Brain pericyte (primary cell): ENCODE results near the gene ERN1.

Experiments
- DNase-seq: peaks from one replicate; pipeline ENCODE4 v3.0.0-alpha.2; 2012; ENCODE audit warnings: low read depth, low spot score

Gene ERN1

DNA sequence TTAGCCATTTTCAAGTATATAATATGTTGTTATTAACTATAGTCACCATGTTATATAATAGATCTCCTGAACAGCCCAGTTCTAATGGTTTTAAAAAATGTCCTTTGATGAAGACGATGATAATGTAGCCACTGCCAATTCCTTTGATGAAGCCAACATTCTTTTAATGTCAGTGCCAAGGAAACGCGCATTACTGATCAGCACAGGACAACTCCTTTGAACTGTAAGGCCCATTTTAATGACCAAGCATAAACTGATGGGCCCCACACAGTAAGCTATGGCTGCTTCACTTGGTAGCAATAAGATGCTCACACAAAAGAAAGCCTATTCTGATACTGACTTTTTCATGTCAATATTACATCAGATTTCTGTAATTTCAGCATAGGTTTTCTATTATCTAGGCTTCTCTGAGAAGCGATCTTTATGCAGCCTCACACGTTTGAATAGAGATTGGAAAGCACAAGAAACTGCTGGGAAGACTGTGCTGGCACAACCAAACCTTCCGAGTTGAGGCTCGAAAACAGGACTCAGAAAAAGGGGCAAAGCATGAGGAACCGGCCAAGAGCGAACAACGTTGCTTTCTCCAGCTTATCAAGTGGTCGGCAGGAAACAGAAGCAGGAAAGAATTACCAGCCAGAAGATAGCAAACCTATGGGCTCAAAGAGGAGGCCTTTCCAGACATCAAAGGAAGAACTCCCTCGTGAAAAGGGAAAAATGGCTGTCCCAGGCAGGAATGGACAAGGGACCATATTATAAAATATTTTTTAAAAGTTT, 19.4 kb downstream of the ERN1 start:
- no peak for DNase-seq

DNA sequence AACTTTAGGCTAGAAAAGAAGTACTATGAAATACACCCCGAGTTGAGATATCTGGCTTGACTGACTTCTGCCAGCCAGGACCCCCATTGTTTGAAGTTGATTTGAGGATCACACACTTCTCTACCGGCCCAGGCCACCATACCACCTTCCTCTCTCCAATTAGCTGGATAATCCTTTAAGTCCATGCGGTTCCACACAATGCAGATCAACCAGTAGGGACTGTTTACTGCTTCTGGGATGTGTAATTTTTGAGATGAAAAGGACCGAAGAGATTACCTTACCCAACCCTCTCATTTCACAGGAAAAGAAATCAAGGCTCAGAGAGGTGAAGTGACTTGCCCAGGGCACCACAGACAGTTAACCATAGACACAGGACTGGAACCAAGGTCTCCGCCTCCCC, 20.5 kb downstream of the ERN1 start:
- DNase-seq: no peak

DNA sequence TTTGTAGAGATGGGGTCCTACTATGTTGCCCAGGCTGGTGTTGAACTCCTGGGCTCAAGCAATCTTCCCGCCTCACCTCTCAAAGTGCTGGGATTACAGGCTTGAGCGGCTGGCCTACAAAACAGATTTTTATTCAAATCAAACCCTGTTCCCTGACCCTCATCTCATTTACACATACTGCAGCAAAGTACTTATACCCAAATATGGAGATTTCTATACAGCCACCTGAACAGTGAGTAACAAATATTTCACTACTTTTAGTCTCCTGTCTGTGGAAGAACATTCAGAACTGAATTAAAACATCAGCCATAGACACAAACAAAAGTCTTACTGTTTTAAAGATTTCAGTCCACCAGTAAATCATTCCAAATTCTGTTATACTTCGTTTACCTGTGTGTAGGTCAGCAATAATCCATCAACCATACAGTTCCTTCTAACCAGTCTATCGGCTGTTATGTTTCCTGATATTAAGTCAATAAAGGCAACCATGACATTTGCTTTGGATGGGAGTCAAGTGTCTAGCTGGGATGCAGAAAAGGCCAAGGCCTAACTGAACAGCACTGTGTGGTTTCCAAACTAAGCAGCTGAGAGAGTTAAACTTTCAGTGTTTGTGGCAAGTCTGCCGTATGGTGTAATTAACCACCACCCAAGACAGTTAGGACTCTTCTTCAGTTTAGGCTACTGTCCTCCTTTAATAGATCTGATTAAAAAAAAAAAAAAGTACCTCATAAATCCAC, 22.3 kb downstream of the ERN1 start:
- DNase-seq: peak; percentile 7

DNA sequence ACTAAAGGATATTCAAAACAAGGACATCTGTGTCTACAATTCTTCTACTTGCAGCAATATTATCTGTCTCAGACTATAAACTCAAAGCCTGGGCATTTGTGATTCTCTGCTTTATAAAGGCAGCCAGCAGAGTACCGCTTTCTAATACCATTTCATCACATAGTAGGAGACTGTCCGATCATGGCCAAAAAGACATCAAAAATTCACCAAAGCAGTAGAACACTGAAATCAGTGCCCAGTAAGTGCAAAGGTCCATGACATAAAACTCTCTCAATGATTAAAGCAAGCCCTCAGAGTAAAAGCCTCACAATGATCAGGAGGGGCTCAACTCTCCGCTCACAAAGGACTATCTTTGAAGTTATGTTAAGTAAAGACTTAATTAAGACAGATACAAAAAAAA, 23.0 kb downstream of the ERN1 start:
- DNase-seq: no peak

DNA sequence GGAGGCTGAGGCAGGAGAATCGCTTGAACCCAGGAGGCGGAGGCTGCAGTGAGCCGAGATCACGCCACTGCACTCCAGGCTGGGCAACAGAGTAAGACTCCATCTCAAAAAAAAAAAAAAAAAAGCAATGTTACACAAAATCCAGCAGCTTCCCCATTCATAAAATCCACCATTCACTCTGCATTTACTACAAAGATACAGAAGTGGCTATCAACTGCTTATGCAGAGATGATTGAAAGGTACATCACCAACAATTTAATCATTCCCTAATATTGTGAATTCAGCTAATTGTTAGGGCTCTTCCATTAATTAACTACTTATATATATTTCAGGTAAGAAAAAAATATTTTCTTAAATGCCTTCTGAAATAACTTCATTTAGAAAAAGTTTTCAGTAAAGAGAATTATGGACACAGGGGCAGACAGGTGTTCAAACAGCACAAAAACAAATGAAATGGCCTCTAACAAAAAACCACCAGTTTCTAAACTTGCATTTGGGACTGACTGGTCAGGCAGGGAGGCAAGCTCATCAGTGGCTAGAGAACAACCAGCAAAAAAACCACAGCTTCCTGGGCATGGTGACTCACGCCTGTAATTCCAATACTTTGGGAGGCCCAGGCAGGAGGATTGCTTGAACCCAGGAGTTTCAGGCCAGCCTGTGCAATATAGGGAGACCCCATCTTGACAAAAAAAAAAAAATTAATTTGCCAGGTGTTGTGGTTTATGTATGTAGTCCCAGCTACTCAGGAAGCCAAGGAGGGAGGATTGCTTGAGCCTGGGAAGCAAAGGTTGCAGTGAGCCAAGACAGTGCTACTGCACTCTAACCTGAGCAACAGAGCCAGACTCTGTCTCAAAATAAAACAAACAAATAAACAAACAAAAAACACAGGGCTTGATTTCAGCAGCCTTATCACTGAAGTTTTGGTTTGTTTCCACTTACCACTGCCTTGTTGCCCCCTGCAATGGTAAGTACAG, 26.3 kb downstream of the ERN1 start:
- DNase-seq: no peak

DNA sequence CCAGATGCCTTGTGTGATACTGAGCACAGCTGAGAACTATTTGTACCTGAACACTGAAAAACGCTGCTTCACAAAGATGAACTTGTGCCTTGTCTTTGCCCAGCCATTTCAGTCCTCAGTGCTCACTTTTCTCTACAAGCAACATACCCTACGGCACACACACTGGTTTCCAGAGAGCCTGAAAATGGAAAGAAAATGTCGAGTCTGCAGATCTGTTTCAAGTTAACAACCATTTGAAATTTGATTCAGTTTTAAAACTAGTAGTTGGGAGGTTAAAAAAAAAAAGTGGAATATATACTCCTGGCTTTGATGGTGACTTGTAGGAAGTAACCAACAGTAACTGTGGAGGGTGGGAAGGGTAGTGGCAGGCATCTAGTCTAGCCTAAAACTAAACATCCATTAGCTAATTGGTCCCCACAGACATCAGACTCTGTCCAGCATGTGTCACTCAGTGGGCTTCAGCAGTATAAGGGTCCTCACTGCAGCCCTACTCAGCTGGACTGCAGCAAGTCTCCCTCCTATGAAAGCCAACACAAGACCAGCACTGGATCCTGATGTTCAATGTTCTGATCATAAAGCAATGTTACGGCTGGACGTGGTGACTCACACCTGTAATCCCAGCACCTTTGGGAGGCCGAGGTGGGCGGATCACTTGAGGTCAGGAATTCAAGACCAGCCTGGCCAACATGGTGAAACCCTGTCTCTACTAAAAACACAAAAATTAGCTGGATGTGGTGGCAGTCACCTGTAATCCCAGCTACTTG, 27.1 kb downstream of the ERN1 start:
- DNase-seq: no peak

DNA sequence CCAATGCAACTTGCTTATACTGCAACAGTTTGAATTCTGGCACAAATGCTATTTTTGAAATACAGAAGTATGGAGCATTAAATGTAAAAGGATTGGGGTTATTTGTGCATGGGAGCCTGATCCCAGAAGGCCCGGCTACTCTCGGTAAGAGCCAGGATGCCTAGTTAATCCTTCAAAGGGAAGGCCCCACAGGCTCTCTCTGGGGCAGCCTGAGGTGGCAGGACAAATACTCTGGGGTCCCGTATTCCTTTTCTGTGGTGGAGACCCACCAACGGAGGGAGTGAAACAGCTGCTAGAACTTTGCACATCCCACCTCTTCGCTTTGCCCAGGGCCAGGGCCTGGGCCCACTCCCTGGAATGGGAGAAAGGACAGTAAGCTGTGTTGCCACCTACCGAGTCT, 30.4 kb downstream of the ERN1 start:
- DNase-seq: no peak

DNA sequence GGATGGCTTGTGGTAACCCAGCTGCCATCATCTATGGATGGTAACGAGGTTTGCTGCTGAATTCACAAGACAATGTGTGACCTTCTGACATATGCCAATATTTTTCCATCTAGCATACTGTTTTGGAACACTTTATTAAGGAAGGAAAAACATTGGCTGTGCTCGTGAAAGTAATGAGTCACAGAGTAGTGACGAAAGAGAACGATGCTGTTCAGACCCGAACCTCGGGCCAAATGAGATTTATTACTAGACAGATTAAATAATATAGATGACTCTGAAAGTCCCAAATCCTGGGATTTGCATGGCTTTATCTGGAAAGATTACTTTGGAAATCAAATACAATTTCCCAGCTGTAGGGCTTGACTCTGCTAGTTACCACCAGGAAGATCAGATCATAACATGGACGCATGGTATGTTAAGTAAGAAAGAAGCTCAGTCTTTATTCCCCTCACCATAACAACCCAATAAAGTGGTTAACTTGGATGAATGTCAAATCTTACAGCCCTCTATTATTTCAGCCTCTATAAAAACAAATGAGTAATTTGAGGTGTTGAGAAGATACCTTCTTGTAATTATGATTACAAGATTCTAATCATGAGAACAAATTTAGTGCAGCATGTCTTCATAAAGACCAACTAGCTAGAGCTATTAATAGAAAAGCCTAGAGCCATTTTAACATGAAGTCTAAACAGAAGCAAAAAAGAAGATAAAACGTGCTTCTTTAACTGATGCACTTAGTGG, 32.6 kb downstream of the ERN1 start:
- DNase-seq: peak; percentile 67

DNA sequence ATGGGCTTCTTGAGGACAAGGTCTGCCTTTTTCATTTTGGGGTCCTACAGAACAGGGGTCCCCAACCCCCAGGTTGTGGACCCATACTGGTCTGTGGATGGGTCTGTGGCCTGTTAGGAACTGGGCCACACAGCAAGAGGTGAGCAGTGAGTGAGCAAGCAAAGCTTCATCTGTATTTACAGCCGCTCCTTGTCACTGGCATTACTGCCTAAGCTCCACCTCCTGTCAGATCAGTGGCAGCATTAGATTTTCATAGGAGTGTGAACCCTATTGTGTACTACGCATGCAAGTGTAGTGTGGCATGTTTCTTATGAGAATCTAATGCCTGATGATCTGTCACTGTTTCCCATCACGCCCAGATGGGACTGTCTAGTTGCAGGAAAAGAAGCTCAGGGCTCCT, 33.9 kb downstream of the ERN1 start:
- no peak for DNase-seq

DNA sequence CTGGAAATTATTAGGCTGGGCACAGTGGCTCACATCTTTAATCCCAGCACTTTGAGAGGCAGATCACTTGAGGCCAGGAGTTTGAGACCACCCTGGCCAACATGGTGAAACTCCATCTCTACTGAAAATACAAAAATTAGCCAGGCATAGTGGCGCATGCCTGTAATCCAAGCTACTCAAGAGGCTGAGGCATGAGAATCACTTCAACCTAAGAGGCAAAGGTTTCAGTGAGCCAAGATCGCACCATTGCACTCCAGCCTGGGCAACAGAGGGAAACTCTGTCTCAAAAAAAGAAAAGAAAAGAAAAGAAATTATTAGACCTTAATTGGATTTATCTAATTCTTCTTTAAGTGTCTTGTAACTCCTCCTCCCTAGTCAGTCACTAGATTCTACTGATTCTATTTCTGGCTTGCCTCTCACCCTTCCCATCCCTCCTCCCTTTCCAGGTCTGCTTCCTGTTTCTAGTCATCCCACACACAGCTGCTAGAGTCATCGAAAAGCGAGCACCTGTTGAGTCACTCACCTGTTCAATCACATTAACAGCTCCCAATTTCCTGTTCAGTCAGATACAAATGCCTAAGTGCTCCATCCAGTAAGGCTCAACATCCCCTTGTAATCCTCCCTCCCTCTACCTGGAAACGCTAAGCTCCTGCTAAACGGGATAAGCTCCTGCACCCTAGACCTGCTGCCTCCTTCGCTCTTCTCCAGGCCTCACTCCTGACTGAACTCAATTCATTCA, 34.6 kb downstream of the ERN1 start:
- no peak for DNase-seq

DNA sequence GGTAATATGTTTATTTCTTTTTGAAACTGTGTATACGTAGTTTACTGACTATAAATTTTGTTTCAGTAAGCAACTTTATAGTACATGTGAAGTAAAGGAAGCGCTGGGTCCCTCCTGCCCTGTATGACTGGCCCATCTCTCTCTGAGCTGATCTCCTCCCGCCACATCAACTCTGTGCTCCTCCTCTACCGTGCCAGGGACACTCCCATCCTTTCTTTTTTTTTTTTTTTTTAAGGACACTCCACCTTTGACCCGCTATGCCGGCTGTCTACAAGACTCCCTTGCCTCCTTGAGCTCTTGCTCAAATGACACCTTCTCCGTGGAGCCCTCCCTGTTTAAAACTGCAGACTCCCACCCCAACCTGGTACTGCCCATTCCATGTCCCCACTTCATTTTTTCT, 35.5 kb downstream of the ERN1 start:
- no peak for DNase-seq

DNA sequence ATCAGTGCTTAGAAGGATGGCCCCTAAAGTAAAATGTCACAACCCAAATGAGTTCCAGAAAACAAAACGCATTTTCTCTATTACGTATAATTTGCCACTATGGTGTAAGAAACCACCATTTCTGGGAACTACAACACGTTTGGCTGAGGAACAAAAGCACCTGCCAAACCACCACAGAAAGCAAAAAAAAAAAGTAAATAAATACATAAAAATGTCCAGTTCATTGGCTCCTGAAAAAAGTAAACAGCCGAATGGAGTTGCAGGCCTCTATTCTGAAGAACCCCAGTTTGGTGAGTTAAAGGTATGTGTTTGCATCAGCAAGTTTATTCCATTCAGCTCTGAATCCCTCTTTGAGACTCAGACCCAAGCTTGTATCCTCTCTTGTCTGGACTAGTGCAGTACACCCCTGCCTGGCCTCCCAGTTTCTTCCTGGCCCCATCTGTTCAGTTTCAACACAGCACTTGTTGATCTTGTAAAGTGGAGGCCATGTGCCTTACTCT, 36.9 kb downstream of the ERN1 start:
- no peak for DNase-seq

DNA sequence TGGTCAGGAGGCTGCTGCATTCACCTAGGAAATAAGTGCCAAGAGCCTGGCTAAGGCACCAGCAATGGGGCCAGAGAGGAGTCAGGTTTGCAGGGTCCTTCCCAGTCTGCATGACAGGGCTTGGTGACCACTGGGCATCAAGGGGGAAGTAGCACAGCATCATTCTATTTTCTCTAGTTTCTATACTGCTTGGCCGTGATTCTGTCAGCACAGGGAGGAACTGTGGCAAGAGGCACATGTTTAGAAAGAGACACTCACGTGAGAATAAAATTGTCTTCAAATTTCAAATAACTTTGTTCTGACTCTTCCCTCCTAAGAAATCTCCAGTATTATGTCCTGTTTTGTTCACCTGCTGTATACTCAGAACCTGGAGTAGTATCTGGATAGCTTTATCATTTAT, 37.8 kb downstream of the ERN1 start:
- DNase-seq: no peak

DNA sequence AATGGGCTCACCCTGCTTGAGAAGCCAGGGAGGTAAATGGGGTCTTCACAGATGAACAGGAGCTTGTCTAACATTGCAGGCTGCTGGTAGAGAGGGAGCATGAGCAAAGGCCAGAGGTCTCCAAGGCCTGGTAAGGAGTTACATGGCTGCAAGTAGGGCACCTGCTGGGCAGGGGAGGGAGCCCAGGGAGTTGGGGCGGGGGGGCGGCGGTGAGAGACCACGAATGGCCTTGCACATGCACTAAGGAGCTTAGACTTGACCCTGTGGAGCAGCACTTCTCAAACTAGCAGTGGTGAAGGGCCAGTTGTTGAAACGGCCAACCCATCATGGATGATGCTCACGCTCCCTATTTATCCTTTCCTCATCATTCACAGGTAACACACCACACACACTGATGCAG, 38.4 kb downstream of the ERN1 start:
- no peak for DNase-seq

DNA sequence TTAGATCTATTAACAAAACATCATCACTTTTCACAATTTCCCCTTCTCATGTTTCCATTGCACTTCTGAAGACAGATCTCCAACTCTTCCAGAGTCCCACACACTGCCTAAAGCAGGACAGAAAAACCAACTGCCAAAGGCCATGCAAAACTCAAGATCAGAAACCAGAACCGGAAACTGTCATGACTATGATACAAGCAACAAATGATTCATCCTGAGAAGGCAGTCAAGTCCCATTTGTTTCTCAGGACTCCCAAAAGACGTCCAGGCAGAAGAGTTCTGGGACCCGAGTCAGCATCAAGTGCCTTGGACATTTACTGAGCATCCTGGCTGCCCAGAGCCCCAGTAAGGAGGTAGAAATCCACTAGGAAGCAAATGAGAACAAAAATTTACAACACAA, 38.8 kb downstream of the ERN1 start:
- DNase-seq: no peak

DNA sequence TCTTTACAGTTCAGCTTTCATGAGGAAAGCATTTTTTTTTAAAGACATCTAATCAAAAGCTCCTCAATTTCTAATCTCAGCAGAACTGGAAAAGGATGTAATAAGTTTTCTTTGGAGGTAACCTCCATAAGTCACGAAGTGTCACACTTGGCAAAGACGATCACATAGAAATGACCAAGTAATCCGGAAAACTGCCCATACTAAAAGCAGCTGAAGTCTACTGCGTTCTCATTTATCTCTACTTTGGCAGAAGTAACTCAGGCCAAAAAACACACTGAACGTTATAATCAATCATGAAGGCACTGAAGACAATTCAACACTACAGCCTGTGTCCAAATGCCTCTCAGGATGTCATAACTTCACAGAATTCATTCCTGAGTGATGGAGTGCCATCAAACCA, 39.8 kb downstream of the ERN1 start:
- no peak for DNase-seq

DNA sequence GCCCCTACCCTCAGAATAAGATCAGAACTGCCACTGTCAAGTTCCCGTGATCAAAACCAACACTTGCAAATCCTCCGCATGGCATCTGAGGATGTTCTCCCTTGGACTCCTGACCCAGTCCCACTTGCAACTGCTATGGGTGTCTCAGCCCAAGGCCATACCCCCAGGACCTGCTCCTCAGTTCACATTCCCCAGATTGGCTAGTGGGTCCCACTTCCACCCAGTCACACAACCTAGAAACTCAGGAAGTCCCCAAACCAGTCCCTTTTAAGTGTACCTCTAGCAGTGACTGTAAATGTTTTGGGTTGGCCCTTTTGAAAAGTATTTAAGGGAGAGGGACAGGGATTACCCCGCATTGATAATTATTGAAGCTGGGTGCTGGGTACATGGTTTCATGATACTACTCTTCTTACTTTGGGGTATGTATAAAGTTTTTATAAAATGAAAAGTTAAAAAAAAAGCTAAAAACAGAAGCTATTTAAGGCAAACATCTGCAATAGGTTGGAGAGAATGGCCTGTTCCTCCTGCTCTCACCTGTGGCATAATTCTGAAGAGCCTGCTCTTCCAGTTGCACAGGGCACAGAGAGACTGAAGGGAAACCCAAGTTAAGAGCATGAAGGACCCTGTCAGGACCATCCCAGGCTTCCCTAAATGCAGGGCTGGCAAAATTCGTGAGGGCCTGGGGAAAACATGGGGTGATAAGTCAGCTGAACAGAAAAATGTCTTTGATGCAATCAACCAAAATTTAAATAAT, 42.5 kb downstream of the ERN1 start:
- DNase-seq: no peak

DNA sequence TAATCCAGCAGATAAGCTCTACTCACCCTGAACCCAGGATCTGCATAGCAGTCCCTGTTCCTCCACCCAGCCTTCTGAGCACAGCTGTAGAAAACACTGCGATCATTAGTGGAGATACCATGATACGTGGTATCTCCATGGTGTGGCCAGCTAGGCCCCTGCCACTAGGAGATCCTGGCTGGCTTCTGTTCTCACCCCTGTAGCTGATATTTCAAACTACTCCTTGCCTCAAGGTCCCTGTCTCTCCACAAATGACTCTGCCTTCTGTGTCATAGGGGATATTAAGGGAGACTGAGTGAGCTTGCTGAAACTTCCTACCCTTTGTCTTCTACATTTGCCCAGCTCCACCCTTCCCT, 44.3 kb downstream of the ERN1 start:
- DNase-seq: no peak

DNA sequence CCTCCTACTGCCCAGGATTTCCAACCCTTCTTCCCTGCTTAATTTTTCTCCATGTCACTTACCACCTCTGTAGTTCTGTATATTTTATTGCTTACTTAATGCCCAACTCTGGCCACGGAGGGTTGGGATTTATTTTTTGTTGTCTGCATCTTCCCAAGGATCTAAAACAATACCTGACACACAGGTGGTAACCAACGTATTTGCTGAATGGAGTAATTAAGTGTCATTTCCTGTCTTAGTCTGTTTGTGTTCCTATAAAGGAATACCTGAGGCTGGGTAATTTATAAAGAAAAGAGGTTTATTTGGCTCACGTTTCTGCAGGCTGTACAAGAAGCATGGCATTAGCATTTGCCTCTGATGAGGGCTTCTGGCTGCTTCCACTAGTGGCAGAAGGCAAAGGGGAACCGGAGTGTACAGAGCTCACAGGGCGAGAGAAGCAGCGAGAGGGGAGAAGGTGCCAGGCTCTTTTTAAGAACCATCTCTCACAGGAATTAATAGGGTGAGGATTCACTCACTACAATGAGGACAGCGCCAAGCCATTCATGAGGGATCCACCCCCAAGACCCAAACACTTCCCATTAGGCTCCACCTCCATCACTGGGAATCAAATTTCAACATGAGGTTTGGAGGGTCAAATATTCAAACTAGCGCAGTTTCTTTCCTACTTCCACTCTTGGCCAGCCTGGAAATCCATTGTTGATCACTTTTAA, 44.8 kb downstream of the ERN1 start:
- DNase-seq: no peak
